ENCODE data around the gene TMEM184C.

Gene TMEM184C

GRCh38 chr4:147655639-147656038 lies 38.4 kb downstream of the TMEM184C start:
- no peak for DNase-seq (ENCODE audit: low spot score)

GRCh38 chr4:147658501-147658900 lies 41.3 kb downstream of the TMEM184C start:
- DNase-seq (ENCODE audit: low spot score) = no peak

- DNase-seq (ENCODE audit: low spot score) = no peak
Observed at GRCh38 chr4:147674073-147674472, 56.9 kb downstream of the TMEM184C start.

- no peak for DNase-seq (ENCODE audit: low spot score)
Observed at GRCh38 chr4:147674496-147674895, 57.3 kb downstream of the TMEM184C start.

GRCh38 chr4:147678106-147678505 lies 60.9 kb downstream of the TMEM184C start:
- no peak for DNase-seq (ENCODE audit: low spot score)

- no peak for DNase-seq (ENCODE audit: low spot score)
Observed at GRCh38 chr4:147678796-147679549, 61.8 kb downstream of the TMEM184C start.

GRCh38 chr4:147682755-147683154 lies 65.6 kb downstream of the TMEM184C start:
- DNase-seq (ENCODE audit: low spot score) = no peak

GRCh38 chr4:147683188-147683591 lies 66.0 kb downstream of the TMEM184C start:
- no peak for DNase-seq (ENCODE audit: low spot score)

- DNase-seq (ENCODE audit: low spot score) = peak; percentile 83
Observed at GRCh38 chr4:147683717-147684700, 66.8 kb downstream of the TMEM184C start, which contains the start of gene PRMT9. Gene PRMT9 (minus strand): TSS chr4:147684163. CDS start chr4:147683987, 176 bp downstream.

GRCh38 chr4:147689067-147689466 lies 71.9 kb downstream of the TMEM184C start:
- DNase-seq (ENCODE audit: low spot score) = no peak

- DNase-seq (ENCODE audit: low spot score) = no peak
Observed at GRCh38 chr4:147691820-147692219, 74.6 kb downstream of the TMEM184C start.

- DNase-seq (ENCODE audit: low spot score) = no peak
Observed at GRCh38 chr4:147693218-147693617, 76.0 kb downstream of the TMEM184C start.

GRCh38 chr4:147696866-147697265 lies 79.7 kb downstream of the TMEM184C start:
- DNase-seq (ENCODE audit: low spot score) = no peak

- no peak for DNase-seq (ENCODE audit: low spot score)
Observed at GRCh38 chr4:147704846-147705245, 87.6 kb downstream of the TMEM184C start.

- peak; percentile 49 for DNase-seq (ENCODE audit: low spot score)
Observed at GRCh38 chr4:147707892-147708672, 90.9 kb downstream of the TMEM184C start.

- no peak for DNase-seq (ENCODE audit: low spot score)
Observed at GRCh38 chr4:147709999-147710398, 92.8 kb downstream of the TMEM184C start.

- no peak for DNase-seq (ENCODE audit: low spot score)
Observed at GRCh38 chr4:147714575-147715401, 97.6 kb downstream of the TMEM184C start.

GRCh38 chr4:147717878-147718277 lies 100.7 kb downstream of the TMEM184C start:
- DNase-seq (ENCODE audit: low spot score) = no peak
